Activated T-cell treated with anti-CD3 and anti-CD28 coated beads, Interleukin-2, amount 50 U/mL, for 4 hours (primary cell): ENCODE measurements around the gene FMO1. TPM values are rescaled to one million over a fixed set of nuclear protein-coding genes. Genes with fewer than 3 reads are reported as not detected.
A peak's percentile ranks its signal among the peaks of the same experiment; 100 is the strongest.

Source experiments
- ATAC-seq, 2 donors: fragments of 200-7000 bp; cut with Tn5 transposase; one replicate each; pipeline ENCODE4 v1.10.0; 2021
- DNase-seq: peaks from one replicate; pipeline ENCODE4 v3.0.0-alpha.2; 2020
- H3K27me3 Mint-ChIP-seq: one replicate; pipeline ENCODE4 v1.8.0; 2021; ENCODE audit warnings: low read depth, mixed read lengths
- H3K36me3 Mint-ChIP-seq: one replicate; pipeline ENCODE4 v1.8.0; 2022; ENCODE audit warnings: mixed read lengths; ENCODE audit not compliant: insufficient read depth
- H3K4me1 Mint-ChIP-seq: one replicate; pipeline ENCODE4 v1.8.0; 2021; ENCODE audit warnings: low read depth, mixed read lengths
- H3K4me3 Mint-ChIP-seq: one replicate; pipeline ENCODE4 v1.8.0; 2021; ENCODE audit warnings: mild to moderate bottlenecking, moderate library complexity, mixed read lengths
- H3K9me3 Mint-ChIP-seq: one replicate; pipeline ENCODE4 v1.8.0; 2021; ENCODE audit warnings: mixed read lengths
- total RNA-seq, 3 donors: library from RNA; stranded (reverse); gene quantifications; one replicate each; pipeline ENCODE4 v1.2.1, GENCODE V29; 2021

FMO1 gene
- total RNA-seq, 3 donors from 2014 or later, result not detected

DNA sequence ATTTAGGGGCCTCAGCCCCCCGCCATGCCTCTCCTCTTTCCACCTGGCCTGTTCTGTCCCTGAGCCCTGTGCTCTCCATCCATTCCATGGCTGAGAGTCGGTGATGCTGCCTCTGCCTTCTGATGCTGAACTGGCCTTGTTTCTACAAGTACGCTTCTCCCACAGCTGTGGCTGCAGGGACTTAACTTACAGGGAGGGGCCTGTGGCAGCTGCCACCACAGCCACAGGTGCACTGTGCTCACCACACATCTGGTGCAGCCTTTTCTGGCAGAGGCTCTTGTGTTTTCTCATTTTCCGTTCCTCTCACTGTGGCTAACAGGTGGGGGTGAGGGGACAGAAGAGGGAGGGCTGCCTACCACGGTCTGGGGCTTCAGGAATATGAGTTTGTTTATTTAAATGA is 4.2 kb downstream of the FMO1 start:
- Mint-ChIP-seq H3K4me3 (peak overlapping the region; percentile 62), H3K27me3 (peaks cover 53% of the 10 kb centered on the region), H3K36me3 (no peaks in the 10 kb centered on the region), H3K4me1 (peaks cover 7% of the 10 kb centered on the region), H3K9me3 (no peaks in the 10 kb centered on the region)
- ATAC-seq, result no peak
- no peak for DNase-seq

- no peak overlapping the region for H3K4me3 Mint-ChIP-seq
- DNase-seq (no peak), ATAC-seq (no peak)
- no peaks in the 10 kb centered on the region for H3K9me3 Mint-ChIP-seq
- H3K36me3 Mint-ChIP-seq, result no peaks in the 10 kb centered on the region
- H3K4me1 Mint-ChIP-seq, result peaks cover 7% of the 10 kb centered on the region
- peaks cover 44% of the 10 kb centered on the region for H3K27me3 Mint-ChIP-seq
These were observed 6.6 kb downstream of the FMO1 start for GRCh38 chr1:171254859-171255258.

DNA sequence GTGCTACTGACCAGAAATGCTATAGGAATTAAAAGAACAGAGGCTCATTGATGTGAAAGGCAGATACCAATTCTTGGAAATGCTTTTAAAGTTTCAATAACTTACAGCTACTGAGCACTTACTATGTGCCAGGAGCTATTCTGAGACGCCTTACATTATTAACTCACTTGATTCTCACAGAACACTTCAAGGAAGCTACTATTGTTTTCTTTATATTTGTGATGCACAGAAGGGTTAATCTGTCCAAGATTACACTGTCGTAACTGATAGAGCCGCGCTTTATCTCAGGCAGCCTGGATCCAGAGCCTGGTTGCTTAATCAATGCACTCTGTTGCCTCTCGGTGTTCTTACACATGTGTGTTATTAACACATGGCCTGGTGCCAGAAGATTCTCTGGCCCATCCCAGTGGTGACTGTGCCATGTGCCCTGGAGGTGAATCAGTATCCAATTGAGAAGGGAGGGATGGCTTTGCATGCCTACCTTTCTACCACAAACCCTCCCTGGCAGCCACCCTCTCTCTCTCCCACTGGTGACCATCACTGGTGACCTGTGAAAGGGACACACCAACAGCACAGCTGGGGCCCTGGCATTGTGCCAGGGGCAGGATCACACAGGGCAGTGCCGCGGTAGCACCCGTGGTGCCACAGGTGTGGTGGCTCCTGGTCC is 8.8 kb downstream of the FMO1 start:
- Mint-ChIP-seq H3K4me1 (peaks cover 3% of the 10 kb centered on the region), H3K4me3 (no peak overlapping the region), H3K27me3 (peaks cover 34% of the 10 kb centered on the region), H3K36me3 (no peaks in the 10 kb centered on the region), H3K9me3 (no peaks in the 10 kb centered on the region)
- ATAC-seq (no peak), DNase-seq (no peak)

GRCh38 chr1:171257607-171258076 is 9.3 kb downstream of the FMO1 start:
- H3K27me3 Mint-ChIP-seq, result peaks cover 29% of the 10 kb centered on the region
- DNase-seq (no peak), ATAC-seq (no peak)
- H3K36me3 Mint-ChIP-seq, result no peaks in the 10 kb centered on the region
- no peaks in the 10 kb centered on the region for H3K4me1 Mint-ChIP-seq
- no peaks in the 10 kb centered on the region for H3K9me3 Mint-ChIP-seq
- no peak overlapping the region for H3K4me3 Mint-ChIP-seq

- H3K36me3 Mint-ChIP-seq, result no peaks in the 10 kb centered on the region
- DNase-seq (no peak), ATAC-seq (no peak)
- H3K4me3 Mint-ChIP-seq, result no peak overlapping the region
- no peaks in the 10 kb centered on the region for H3K4me1 Mint-ChIP-seq
- peaks cover 21% of the 10 kb centered on the region for H3K27me3 Mint-ChIP-seq
- no peaks in the 10 kb centered on the region for H3K9me3 Mint-ChIP-seq
These were observed 10.1 kb downstream of the FMO1 start for GRCh38 chr1:171258429-171258828.

GRCh38 chr1:171258943-171259342 is 10.6 kb downstream of the FMO1 start:
- H3K4me3 Mint-ChIP-seq, result no peak overlapping the region
- H3K4me1 Mint-ChIP-seq, result no peaks in the 10 kb centered on the region
- no peaks in the 10 kb centered on the region for H3K9me3 Mint-ChIP-seq
- ATAC-seq (no peak), DNase-seq (no peak)
- H3K36me3 Mint-ChIP-seq, result no peaks in the 10 kb centered on the region
- H3K27me3 Mint-ChIP-seq, result peaks cover 18% of the 10 kb centered on the region

DNA sequence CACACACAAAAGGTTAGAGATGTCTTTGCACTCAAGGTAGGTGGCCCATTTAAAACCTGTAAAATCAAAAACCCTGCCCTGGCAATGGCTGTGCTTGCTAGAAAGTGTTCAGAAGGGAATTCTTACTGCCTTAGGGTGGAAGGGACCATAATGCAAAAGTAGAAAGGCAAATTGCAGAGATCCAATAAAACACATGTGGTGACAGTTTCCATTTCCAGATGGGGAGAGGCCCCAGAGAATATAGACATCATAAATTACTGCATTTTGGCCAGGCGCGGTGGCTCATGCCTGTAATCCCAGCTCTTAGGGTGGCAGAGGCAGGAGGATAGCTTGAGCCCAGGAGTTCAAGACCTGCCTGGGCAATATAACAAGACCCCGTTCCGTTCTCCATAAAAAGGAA is 13.0 kb downstream of the FMO1 start:
- ATAC-seq (no peak), DNase-seq (no peak)
- Mint-ChIP-seq H3K27me3 (no peaks in the 10 kb centered on the region), H3K36me3 (no peaks in the 10 kb centered on the region), H3K4me3 (no peak overlapping the region), H3K9me3 (no peaks in the 10 kb centered on the region), H3K4me1 (no peaks in the 10 kb centered on the region)

- H3K27me3 Mint-ChIP-seq, result peaks cover 2% of the 10 kb centered on the region
- no peaks in the 10 kb centered on the region for H3K4me1 Mint-ChIP-seq
- DNase-seq (no peak), ATAC-seq (no peak)
- H3K36me3 Mint-ChIP-seq, result no peaks in the 10 kb centered on the region
- no peak overlapping the region for H3K4me3 Mint-ChIP-seq
- H3K9me3 Mint-ChIP-seq, result no peaks in the 10 kb centered on the region
These were observed 15.6 kb downstream of the FMO1 start for GRCh38 chr1:171263901-171264300.

DNA sequence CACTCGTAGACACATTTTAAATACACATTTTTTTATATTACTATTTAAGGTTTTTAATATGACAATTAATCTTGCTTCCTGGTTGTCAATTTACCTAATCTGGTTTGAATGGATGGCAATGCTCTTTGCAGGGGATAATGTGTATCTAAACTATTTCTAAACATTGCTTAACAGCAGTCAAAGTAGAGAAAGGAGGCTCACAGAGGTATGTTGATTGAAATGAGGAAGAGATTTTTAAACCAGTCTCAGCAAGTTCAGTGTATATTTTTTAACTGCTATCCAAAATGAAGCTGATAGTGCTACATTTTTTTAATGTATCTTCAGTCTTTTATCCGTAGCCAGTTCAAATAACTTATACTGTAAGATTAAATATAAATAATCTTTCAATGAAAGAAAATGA is 17.4 kb downstream of the FMO1 start:
- Mint-ChIP-seq H3K36me3 (no peaks in the 10 kb centered on the region), H3K9me3 (no peaks in the 10 kb centered on the region), H3K4me1 (no peaks in the 10 kb centered on the region), H3K27me3 (peaks cover 9% of the 10 kb centered on the region), H3K4me3 (no peak overlapping the region)
- no peak for ATAC-seq
- no peak for DNase-seq

DNA sequence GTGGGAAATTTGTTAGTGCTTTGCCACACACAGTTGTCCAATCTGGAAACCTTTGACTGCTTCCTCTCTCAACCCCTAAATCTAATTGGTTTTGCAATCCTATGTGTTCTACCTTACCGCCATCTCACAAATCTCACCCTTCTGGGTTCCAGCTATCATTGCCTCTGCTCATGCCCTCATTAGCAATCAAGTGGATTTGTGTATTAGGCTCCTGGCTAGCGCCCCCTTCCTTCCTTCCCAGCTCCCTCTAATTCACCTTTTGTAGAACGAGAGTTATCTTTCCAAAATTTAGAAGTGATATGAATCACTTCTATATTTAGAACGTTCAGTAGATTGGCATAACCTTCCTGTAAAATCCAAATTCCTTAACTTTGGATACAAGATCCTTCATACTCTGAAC is 18.6 kb downstream of the FMO1 start:
- Mint-ChIP-seq H3K27me3 (peaks cover 9% of the 10 kb centered on the region), H3K4me3 (no peak overlapping the region), H3K36me3 (no peaks in the 10 kb centered on the region), H3K9me3 (no peaks in the 10 kb centered on the region), H3K4me1 (no peaks in the 10 kb centered on the region)
- ATAC-seq (no peak), DNase-seq (no peak)

GRCh38 chr1:171267391-171267790 is 19.1 kb downstream of the FMO1 start:
- DNase-seq, result no peak
- ATAC-seq, result no peak
- H3K36me3 Mint-ChIP-seq, result no peaks in the 10 kb centered on the region
- no peaks in the 10 kb centered on the region for H3K9me3 Mint-ChIP-seq
- peaks cover 9% of the 10 kb centered on the region for H3K27me3 Mint-ChIP-seq
- no peak overlapping the region for H3K4me3 Mint-ChIP-seq
- no peaks in the 10 kb centered on the region for H3K4me1 Mint-ChIP-seq

DNA sequence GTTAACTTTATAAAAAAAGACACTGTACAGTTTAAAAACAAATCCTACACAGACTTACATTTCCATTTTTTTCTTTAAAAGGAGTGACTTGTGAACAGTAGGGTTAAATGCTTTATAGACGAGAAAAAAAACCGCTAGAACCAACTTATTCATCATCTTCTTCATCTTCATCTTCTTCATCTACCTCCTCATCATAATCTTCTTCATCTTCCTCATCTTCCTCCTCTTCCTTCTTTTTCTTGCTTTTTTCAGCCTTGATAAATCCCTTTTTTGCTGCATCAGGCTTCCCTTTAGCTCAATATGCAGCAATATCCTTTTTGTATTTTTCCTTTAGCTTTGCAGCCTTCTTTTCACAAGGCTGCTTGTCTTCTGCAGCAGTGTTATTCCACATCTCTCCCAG is 22.5 kb downstream of the FMO1 start:
- no peaks in the 10 kb centered on the region for H3K9me3 Mint-ChIP-seq
- H3K36me3 Mint-ChIP-seq, result no peaks in the 10 kb centered on the region
- no peaks in the 10 kb centered on the region for H3K4me1 Mint-ChIP-seq
- peaks cover 12% of the 10 kb centered on the region for H3K27me3 Mint-ChIP-seq
- ATAC-seq, result no peak
- no peak overlapping the region for H3K4me3 Mint-ChIP-seq
- no peak for DNase-seq

GRCh38 chr1:171277534-171277933 is 29.2 kb downstream of the FMO1 start:
- no peaks in the 10 kb centered on the region for H3K9me3 Mint-ChIP-seq
- no peaks in the 10 kb centered on the region for H3K36me3 Mint-ChIP-seq
- peaks cover 18% of the 10 kb centered on the region for H3K27me3 Mint-ChIP-seq
- no peak overlapping the region for H3K4me3 Mint-ChIP-seq
- H3K4me1 Mint-ChIP-seq, result no peaks in the 10 kb centered on the region
- DNase-seq (no peak), ATAC-seq (no peak)

DNA sequence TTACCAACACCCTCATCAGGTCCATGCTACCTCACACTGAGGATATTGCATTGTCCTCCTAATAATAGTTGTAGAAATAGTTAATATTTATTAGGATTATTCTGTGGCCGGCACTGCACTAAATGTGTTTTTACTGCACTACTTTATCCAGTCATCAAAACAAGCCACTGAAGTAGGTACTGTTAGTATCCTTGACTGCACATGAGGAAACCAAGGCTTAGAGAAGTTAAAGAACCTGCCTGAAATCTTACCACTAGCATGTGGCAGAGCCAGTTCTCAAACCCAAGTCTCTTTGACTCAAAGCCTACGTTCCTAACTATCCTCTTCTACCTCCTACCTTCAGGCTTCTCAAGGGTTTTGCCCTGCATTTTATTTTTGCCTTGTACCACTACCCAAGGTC is 30.9 kb downstream of the FMO1 start:
- Mint-ChIP-seq H3K36me3 (no peaks in the 10 kb centered on the region), H3K4me1 (no peaks in the 10 kb centered on the region), H3K9me3 (no peaks in the 10 kb centered on the region), H3K4me3 (no peak overlapping the region), H3K27me3 (peaks cover 15% of the 10 kb centered on the region)
- ATAC-seq (no peak), DNase-seq (no peak)

- DNase-seq (no peak), ATAC-seq (no peak)
- no peaks in the 10 kb centered on the region for H3K9me3 Mint-ChIP-seq
- no peak overlapping the region for H3K4me3 Mint-ChIP-seq
- H3K27me3 Mint-ChIP-seq, result peaks cover 15% of the 10 kb centered on the region
- H3K36me3 Mint-ChIP-seq, result no peaks in the 10 kb centered on the region
- no peaks in the 10 kb centered on the region for H3K4me1 Mint-ChIP-seq
These were observed 31.4 kb downstream of the FMO1 start for GRCh38 chr1:171279678-171280077.

DNA sequence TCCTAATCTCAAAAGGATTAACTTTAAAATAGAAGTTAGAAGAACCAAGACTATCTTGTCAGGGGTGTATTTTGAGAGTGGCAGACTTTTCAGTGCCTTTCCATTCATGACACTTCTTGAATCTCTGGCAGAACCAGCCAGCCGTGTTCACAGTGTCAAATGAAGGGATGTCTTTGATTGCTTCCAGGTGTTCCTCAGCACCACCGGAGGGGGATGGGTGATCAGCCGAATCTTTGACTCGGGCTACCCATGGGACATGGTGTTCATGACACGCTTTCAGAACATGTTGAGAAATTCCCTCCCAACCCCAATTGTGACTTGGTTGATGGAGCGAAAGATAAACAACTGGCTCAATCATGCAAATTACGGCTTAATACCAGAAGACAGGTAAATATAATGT is 32.3 kb downstream of the FMO1 start:
- ATAC-seq, result no peak
- H3K27me3 Mint-ChIP-seq, result peaks cover 21% of the 10 kb centered on the region
- no peaks in the 10 kb centered on the region for H3K36me3 Mint-ChIP-seq
- no peak overlapping the region for H3K4me3 Mint-ChIP-seq
- no peak for DNase-seq
- no peaks in the 10 kb centered on the region for H3K9me3 Mint-ChIP-seq
- H3K4me1 Mint-ChIP-seq, result no peaks in the 10 kb centered on the region
